ENCODE data around the gene ITGB1BP1. TPM values are rescaled to one million over a fixed set of nuclear protein-coding genes. Genes with fewer than 3 reads are reported as not detected.

Gene ITGB1BP1
- total RNA-seq, 1 donor from 2014 or later: 102 TPM

- no peak for DNase-seq
- ATAC-seq: no peak
- intact Hi-C loops (cut with micrococcal nuclease): no loop called here
These were observed 63.2 kb downstream of the ITGB1BP1 start for GRCh38 chr2:9360110-9360509.

GRCh38 chr2:9359463-9359862 lies 63.9 kb downstream of the ITGB1BP1 start:
- intact Hi-C loops (cut with micrococcal nuclease): no loop called here
- DNase-seq (no peak), ATAC-seq (no peak)

- no peak for DNase-seq
- intact Hi-C loops (cut with micrococcal nuclease): no loop called here
- no peak for ATAC-seq
These were observed 64.5 kb downstream of the ITGB1BP1 start for GRCh38 chr2:9358846-9359245.

- ATAC-seq (no peak), DNase-seq (no peak)
- intact Hi-C loops (cut with micrococcal nuclease): no loop called here
These were observed 67.1 kb downstream of the ITGB1BP1 start for GRCh38 chr2:9356261-9356660.

GRCh38 chr2:9355716-9356115 lies 67.6 kb downstream of the ITGB1BP1 start:
- DNase-seq (no peak), ATAC-seq (no peak)
- intact Hi-C loops (cut with micrococcal nuclease): no loop called here

- ATAC-seq: no peak
- intact Hi-C loops (cut with micrococcal nuclease): no loop called here
- no peak for DNase-seq
These were observed 68.1 kb downstream of the ITGB1BP1 start for GRCh38 chr2:9355270-9355669.

GRCh38 chr2:9354318-9354717 lies 69.0 kb downstream of the ITGB1BP1 start:
- ATAC-seq: no peak
- DNase-seq: no peak
- intact Hi-C loops (cut with micrococcal nuclease): no loop called here

Other genes starting within 250 kb of the ITGB1BP1 start
- 10.1 TPM for gene ASAP2, start 216.7 kb downstream of the ITGB1BP1 start, total RNA-seq
- 15.5 TPM for gene CPSF3, start 126 bp upstream of the ITGB1BP1 start, total RNA-seq
- gene IAH1, start 51.0 kb upstream of the ITGB1BP1 start, total RNA-seq: 83.2 TPM
- gene ADAM17, start 132.3 kb upstream of the ITGB1BP1 start, total RNA-seq: 13.7 TPM
- 119 TPM for gene YWHAQ, start 207.5 kb upstream of the ITGB1BP1 start, total RNA-seq

Measured in left ventricle myocardium superior (tissue), 1 donor.